ENCODE measurements around the gene MSL3.

DNA sequence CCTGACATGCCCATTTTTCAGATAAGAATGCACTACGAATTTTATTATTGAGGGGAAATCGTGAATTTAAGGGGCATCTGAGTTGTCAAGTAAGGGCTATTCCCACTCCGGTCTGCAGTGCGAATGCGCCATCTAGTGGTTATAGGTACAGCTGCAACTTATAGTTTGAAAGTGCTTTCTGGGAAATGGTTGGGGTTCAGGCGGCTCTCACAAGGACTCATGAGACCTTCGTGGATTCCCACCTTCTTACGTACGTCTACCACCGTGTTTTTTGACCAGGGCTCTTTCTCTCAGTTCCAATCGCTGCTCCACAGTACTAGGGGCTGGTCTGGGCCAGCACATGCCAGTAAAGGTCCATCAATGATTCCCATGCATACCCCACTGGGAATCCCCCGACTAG, 12.3 kb downstream of the MSL3 start:
- TF ChIP-seq, protein P1, sequence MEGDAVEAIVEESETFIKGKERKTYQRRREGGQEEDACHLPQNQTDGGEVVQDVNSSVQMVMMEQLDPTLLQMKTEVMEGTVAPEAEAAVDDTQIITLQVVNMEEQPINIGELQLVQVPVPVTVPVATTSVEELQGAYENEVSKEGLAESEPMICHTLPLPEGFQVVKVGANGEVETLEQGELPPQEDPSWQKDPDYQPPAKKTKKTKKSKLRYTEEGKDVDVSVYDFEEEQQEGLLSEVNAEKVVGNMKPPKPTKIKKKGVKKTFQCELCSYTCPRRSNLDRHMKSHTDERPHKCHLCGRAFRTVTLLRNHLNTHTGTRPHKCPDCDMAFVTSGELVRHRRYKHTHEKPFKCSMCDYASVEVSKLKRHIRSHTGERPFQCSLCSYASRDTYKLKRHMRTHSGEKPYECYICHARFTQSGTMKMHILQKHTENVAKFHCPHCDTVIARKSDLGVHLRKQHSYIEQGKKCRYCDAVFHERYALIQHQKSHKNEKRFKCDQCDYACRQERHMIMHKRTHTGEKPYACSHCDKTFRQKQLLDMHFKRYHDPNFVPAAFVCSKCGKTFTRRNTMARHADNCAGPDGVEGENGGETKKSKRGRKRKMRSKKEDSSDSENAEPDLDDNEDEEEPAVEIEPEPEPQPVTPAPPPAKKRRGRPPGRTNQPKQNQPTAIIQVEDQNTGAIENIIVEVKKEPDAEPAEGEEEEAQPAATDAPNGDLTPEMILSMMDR (IDR thresholded peaks at IDR 0.05): peak; percentile 59 to 92 (median 70)
- TF ChIP-seq POLR2A (IDR thresholded peaks at IDR 0.05): no peak

Data from adrenal gland (tissue), 5 donors.